SU-DHL-6 (cell line): ENCODE measurements around the gene MAGEB10.

ENCODE experiments used
- H2AFZ ChIP-seq: fragments of 200-600 bp; sonication (generic); 2 replicates; pipeline ENCODE4 v1.6.1; 2014; ENCODE audit warnings: low read depth, mild to moderate bottlenecking, moderate library complexity, mixed read lengths, antibody characterized with exemption, low read length; ENCODE audit not compliant: severe bottlenecking
- H3F3A ChIP-seq: fragments of 200-600 bp; shearing (Covaris generic); 2 replicates; pipeline ENCODE4 v1.6.0; 2016; ENCODE audit warnings: antibody characterized with exemption, mild to moderate bottlenecking; ENCODE audit not compliant: insufficient read depth
- H3K27ac ChIP-seq: fragments of 200-600 bp; sonication (generic); 2 replicates; pipeline ENCODE4 v1.5.1; 2016; ENCODE audit warnings: low read depth, mild to moderate bottlenecking, low read length, moderate library complexity, mixed read lengths
- H3K27me3 ChIP-seq: fragments of 200-600 bp; sonication (generic), shearing (Covaris generic); 2 replicates; pipeline ENCODE4 v1.6.0; 2014; ENCODE audit warnings: mild to moderate bottlenecking, low read length
- H3K36me3 ChIP-seq: fragments of 200-600 bp; sonication (generic); 2 replicates; pipeline ENCODE4 v1.6.1; 2014; ENCODE audit warnings: mild to moderate bottlenecking, low read length, mixed read lengths
- H3K4me2 ChIP-seq: fragments of 300-600, 200-600 bp; shearing (Covaris generic), sonication (generic); 2 replicates; pipeline ENCODE4 v1.6.0; 2014; ENCODE audit warnings: low read length, low read depth, mild to moderate bottlenecking; ENCODE audit not compliant: poor library complexity, severe bottlenecking
- H3K4me3 ChIP-seq: fragments of 200-600 bp; sonication (generic); 2 replicates; pipeline ENCODE4 v1.5.1; 2014; ENCODE audit warnings: antibody characterized with exemption, low read length, mild to moderate bottlenecking, mixed read lengths; ENCODE audit not compliant: insufficient read depth, poor library complexity, severe bottlenecking
- H3K79me2 ChIP-seq: fragments of 200-600 bp; sonication (generic); 2 replicates; pipeline ENCODE4 v1.6.1; 2014; ENCODE audit warnings: mild to moderate bottlenecking, low read length, moderate library complexity; ENCODE audit not compliant: insufficient read depth
- H3K9ac ChIP-seq: fragments of 200-600 bp; sonication (generic); 2 replicates; pipeline ENCODE4 v1.7.0; 2014; ENCODE audit warnings: mild to moderate bottlenecking, low read length
- H3K9me2 ChIP-seq: fragments of 200-600 bp; sonication (generic); replicated peaks from 2 replicates; pipeline ENCODE4 v1.6.1; 2014; ENCODE audit warnings: low read length; ENCODE audit not compliant: insufficient read depth
- H3K9me3 ChIP-seq: fragments of 200-600 bp; sonication (generic); 2 replicates; pipeline ENCODE4 v1.6.1; 2014; ENCODE audit warnings: low read length, mixed read lengths; ENCODE audit not compliant: insufficient read depth
- H4K20me1 ChIP-seq: fragments of 200-600 bp; sonication (generic); 2 replicates; pipeline ENCODE4 v1.6.1; 2014; ENCODE audit warnings: low read depth, mild to moderate bottlenecking, antibody characterized with exemption, low read length, moderate library complexity, mixed read lengths
- CTCF ChIP-seq: fragments of 200-600 bp; sonication (generic); IDR thresholded peaks from one replicate; pipeline ENCODE4 v1.5.1; 2017; ENCODE audit warnings: antibody characterized with exemption, mild to moderate bottlenecking, low read length, moderate library complexity; ENCODE audit not compliant: insufficient read depth, poor library complexity, severe bottlenecking
- EZH2phosphoT487 ChIP-seq: fragments of 200-600 bp; sonication (generic), shearing (Covaris generic); conservative IDR thresholded peaks from 2 replicates; pipeline ENCODE4 v1.6.1; 2018; ENCODE audit warnings: mild to moderate bottlenecking, antibody characterized with exemption, low read length, moderate library complexity, mixed read lengths

Gene MAGEB10

GRCh38 chrX:27815209-27815608 lies 7.4 kb downstream of the MAGEB10 start:
- Histone ChIP-seq H3K9ac (no peak overlapping the region), H3K27ac (no peak overlapping the region), H3K4me3 (no peak overlapping the region), H4K20me1 (no peaks in the 10 kb centered on the region), H3K9me3 (no peaks in the 10 kb centered on the region), H3K27me3 (no peaks in the 10 kb centered on the region), H2AFZ (no peak overlapping the region), H3K4me2 (no peak overlapping the region), H3K36me3 (no peaks in the 10 kb centered on the region), H3K9me2 (no peaks in the 10 kb centered on the region), H3F3A (no peaks in the 10 kb centered on the region), H3K79me2 (no peaks in the 10 kb centered on the region)
- TF ChIP-seq EZH2phosphoT487 (no peak), CTCF (no peak)

GRCh38 chrX:27823812-27824211 lies 16.0 kb downstream of the MAGEB10 start:
- no peak for TF ChIP-seq CTCF
- no peak for TF ChIP-seq EZH2phosphoT487
- no peaks in the 10 kb centered on the region for H3F3A ChIP-seq
- no peak overlapping the region for H3K4me2 ChIP-seq
- H3K9ac ChIP-seq, result no peak overlapping the region
- no peak overlapping the region for H3K4me3 ChIP-seq
- no peaks in the 10 kb centered on the region for H4K20me1 ChIP-seq
- H3K36me3 ChIP-seq, result no peaks in the 10 kb centered on the region
- no peak overlapping the region for H3K27ac ChIP-seq
- no peaks in the 10 kb centered on the region for H3K27me3 ChIP-seq
- H3K9me3 ChIP-seq, result no peaks in the 10 kb centered on the region
- no peaks in the 10 kb centered on the region for H3K79me2 ChIP-seq
- no peak overlapping the region for H2AFZ ChIP-seq
- no peaks in the 10 kb centered on the region for H3K9me2 ChIP-seq

- H3K4me2 ChIP-seq, result no peak overlapping the region
- H3K4me3 ChIP-seq, result no peak overlapping the region
- H3K27ac ChIP-seq, result no peak overlapping the region
- no peak overlapping the region for H3K9ac ChIP-seq
- no peaks in the 10 kb centered on the region for H3K9me3 ChIP-seq
- H2AFZ ChIP-seq, result no peak overlapping the region
- H4K20me1 ChIP-seq, result no peaks in the 10 kb centered on the region
- no peaks in the 10 kb centered on the region for H3K36me3 ChIP-seq
- H3K9me2 ChIP-seq, result no peaks in the 10 kb centered on the region
- no peaks in the 10 kb centered on the region for H3K79me2 ChIP-seq
- no peaks in the 10 kb centered on the region for H3K27me3 ChIP-seq
- no peaks in the 10 kb centered on the region for H3F3A ChIP-seq
- TF ChIP-seq EZH2phosphoT487 (no peak), CTCF (no peak)
These were observed 30.4 kb downstream of the MAGEB10 start for GRCh38 chrX:27838185-27838584.
